Right ventricle myocardium inferior (tissue), 1 donor: ENCODE results near the gene MIS18BP1. TPM values are rescaled to one million over a fixed set of nuclear protein-coding genes. Genes with fewer than 3 reads are reported as not detected.
"Not testable (repeated sequence)": the region's sequence is repeated elsewhere in the genome, so short reads cannot be mapped to it uniquely, and the experiment has no call there.

Experiments used
- ATAC-seq: fragments of 200-7000 bp; cut with Tn5 transposase; one replicate; pipeline ENCODE4 v1.9.1; 2020; ENCODE audit warnings: mild to moderate bottlenecking, moderate library complexity
- DNase-seq: peaks from one replicate; pipeline ENCODE4 v3.0.0; 2021; ENCODE audit errors: missing footprints
- intact Hi-C: fragments of 100-400 bp; cut with DNase I; formaldehyde crosslinking; loops from one replicate; pipeline ENCODE4 v1.11.0; 2022
- total RNA-seq: library from RNA; stranded (reverse); fragmentation: NEBNext Ultra II Directional; extraction: Animal tissue kit (Norgen Biotek cat#: 25700); gene quantifications from one replicate; pipeline ENCODE4 v1.2.1, GENCODE V29; 2021
- donor health status: DM: no; HTN: yes; CAD: no; lungs with severe emphysema.

Gene MIS18BP1
- total RNA-seq, 1 donor from 2014 or later: 7.6 TPM

GRCh38 chr14:45249856-45250575, 3.0 kb downstream of the MIS18BP1 start:
- ATAC-seq: no peak
- no peak for DNase-seq
- intact Hi-C loops: loop anchor here (5.0 kb wide), 2 partner anchors 338 to 353 kb away; a partner anchor contains a TSS

DNA sequence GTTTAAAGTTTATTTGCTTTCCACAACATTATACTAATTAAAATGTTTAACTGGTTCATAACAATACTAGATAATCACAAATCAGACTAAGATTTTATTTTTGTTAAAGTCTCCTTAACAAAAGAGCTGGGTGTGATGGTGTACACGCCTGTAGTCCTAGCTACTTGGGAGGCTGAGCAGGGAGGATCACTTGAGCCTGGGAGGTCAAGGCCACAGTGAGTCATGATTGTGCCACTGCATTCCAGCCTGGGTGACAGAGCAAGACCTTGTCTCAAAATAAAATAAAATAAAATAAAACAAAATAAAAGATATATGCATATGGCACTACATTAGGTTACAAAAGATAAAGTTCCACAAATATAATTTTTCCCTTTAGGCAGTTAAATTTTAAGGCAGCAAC, 5.6 kb downstream of the MIS18BP1 start:
- intact Hi-C loops: no loop called here

DNA sequence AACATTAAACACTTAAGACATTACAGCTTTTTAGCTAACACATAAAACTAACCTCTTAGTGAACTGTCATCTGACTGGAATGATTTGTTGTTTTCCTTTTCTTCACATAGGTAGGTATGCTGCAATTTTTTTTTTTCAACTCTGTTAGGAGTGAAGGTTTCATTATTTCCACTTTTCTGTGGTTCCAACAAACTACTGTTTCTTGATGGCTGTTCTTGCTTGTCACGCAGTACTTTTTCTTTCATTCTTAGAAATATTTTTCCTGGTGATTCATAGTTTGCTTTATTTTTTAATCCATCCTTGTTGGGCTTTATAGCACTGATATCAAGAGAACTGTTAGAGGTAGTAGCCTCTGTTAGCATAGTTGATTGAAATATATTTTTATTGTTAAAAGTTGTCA, 6.3 kb downstream of the MIS18BP1 start:
- intact Hi-C loops: no loop called here
- DNase-seq: no peak
- ATAC-seq: no peak

More for the DNA sequence above, 5.6 kb downstream of the MIS18BP1 start:
- DNase-seq: no peak
- ATAC-seq: no peak

- ATAC-seq: no peak
- no peak for DNase-seq
- intact Hi-C loops: no loop called here
Observed at GRCh38 chr14:45246151-45246550, 6.9 kb downstream of the MIS18BP1 start.

- DNase-seq (no peak), ATAC-seq (no peak)
- intact Hi-C loops: no loop called here
Observed at GRCh38 chr14:45242706-45243105, 10.3 kb downstream of the MIS18BP1 start.

DNA sequence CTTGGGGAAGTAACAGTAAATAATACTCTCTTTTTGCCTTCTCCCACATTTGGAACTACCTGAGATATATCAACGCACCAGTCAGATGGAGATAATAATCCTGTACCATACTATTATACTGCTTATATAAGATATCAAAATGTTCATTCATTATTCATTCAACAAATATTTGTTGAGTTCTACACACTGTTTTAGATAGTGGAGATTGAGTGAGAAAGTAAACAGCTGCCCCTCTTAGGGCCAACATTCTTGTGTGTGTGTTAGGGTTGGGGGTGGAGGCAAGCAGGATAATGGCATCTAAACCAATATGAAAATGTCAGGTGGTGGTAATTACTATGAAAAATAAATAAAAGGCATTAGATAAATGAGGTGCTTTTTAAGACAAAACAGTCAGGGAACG, 14.0 kb downstream of the MIS18BP1 start:
- intact Hi-C loops: no loop called here
- no peak for ATAC-seq

GRCh38 chr14:45227566-45227965, 25.4 kb downstream of the MIS18BP1 start:
- intact Hi-C loops: no loop called here
- ATAC-seq (no peak), DNase-seq (no peak)

More for the DNA sequence above, 14.0 kb downstream of the MIS18BP1 start:
- DNase-seq: no peak

DNA sequence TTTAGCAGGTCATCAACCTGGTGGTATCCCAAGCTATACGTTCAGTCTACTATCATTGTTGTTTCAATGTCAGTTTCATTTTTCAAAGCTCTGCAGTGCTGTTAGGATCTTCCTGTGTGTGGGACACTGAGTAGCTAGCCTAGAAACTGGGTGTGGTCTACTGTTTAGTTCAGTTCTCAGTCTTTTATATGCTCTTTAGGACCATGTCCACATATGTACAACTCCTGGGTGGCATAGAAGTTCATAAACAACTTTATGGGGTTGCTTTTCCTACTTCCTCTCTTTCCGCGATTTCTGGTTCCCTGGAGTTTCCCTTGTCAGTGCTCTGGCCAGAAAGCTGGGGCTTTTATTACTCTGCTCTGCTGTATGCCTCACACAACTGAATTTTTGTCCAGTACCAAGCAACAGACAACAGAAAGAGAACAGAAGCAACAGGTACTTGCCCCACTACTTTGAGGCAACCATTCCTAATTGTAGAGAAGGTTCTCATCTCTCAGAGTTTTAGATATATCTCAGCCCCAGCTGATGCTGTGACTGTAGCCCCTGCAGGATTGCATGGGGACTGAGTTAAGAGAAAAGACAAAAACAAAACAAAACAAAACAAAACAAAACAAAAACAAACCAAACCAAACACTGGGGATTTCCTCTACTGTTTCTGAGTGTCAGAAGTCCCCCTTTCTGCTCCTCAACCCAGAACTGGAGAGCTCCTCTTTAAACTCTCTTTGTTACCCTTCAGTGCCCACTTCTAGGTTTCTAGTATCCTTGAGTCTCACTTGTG, 30.3 kb downstream of the MIS18BP1 start:
- no peak for DNase-seq
- ATAC-seq: no peak
- intact Hi-C loops: no loop called here

- intact Hi-C loops, ATAC-seq: not testable (repeated sequence)
Observed at GRCh38 chr14:45214341-45214740, 38.7 kb downstream of the MIS18BP1 start.

DNA sequence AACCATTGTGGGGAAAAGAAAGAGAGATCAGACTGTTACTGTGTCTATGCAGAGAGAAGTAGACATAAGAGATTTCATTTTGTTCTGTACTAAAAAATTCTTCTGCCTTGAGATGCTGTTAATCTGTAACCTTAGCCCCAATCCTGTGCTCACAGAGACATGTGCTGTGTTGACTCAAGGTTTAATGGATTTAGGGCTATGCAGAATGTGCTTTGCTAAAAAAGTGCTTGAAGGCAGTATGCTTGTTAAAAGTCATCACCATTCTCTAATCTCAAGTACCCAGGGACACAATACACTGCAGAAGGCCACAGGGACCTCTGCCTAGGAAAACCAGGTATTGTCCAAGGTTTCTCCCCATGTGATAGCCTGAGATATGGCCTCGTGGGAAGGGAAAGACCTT, 39.3 kb downstream of the MIS18BP1 start:
- ATAC-seq, intact Hi-C loops, DNase-seq: not testable (repeated sequence)

More at GRCh38 chr14:45214341-45214740, 38.7 kb downstream of the MIS18BP1 start:
- not testable (repeated sequence) for DNase-seq

GRCh38 chr14:45212231-45212630, 40.8 kb downstream of the MIS18BP1 start:
- ATAC-seq (no peak), DNase-seq (no peak)
- intact Hi-C loops: no loop called here

GRCh38 chr14:45211295-45211694, 41.7 kb downstream of the MIS18BP1 start:
- ATAC-seq (no peak), DNase-seq (no peak)
- intact Hi-C loops: no loop called here

- intact Hi-C loops: no loop called here
- ATAC-seq (no peak), DNase-seq (no peak)
Observed at GRCh38 chr14:45210159-45210558, 42.8 kb downstream of the MIS18BP1 start.

DNA sequence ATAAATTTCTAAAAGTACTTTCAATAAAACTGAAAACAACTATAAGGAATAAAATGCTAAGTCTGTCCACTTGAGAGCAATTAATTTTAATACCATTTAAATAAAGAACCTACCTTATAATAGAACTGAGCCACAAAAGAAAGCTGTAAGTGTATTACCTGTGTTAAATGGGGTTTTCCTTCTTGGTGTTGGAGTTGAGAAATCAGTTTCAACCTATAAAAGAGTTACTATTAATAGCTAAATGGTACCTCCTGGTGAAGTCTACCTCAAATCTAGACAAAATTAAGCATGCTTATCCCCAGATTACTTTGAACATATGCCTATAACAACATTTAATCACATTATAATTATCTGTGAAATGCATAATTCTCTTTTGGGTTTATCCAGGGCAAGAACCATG, 48.8 kb downstream of the MIS18BP1 start:
- ATAC-seq (no peak), DNase-seq (no peak)
- intact Hi-C loops: no loop called here

DNA sequence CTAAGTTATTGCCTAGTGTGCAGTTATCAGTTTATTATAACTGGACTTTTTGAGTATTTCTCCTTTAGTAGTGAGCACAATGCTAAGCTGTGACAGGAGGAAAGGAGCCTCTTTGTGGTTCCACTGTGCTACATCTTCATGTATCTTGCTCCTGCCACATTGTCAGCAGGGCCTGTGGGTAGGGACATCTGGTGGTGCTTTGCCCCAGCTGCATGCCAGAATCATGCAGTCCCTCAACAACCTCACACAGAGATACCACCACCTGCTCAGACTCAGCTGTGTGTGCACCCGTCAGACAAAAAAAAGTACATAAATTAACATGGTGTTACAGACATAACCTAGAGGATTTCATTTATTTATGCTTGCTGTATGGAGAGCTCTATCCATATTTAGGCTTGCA, 51.1 kb downstream of the MIS18BP1 start:
- DNase-seq (no peak), ATAC-seq (no peak)
- intact Hi-C loops: no loop called here

DNA sequence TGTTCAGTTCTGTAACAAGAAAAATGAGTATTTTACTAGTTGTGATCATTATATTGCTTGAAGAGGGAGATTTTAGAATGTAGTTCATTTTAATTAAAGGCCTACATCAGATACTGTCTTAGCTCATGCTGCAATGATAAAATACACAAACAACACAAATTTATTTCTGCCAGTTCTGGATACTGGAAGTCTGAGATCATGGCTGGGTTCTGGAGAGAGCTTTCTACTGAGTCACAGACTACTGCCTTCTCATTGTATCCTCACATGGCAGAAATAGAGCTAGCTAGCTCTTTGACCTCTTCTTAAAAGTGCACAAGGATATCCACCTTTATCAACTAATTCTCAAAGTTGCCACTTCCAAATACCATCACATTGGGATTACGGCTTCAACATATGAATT, 53.8 kb downstream of the MIS18BP1 start:
- intact Hi-C loops: no loop called here
- no peak for DNase-seq
- no peak for ATAC-seq

- intact Hi-C loops: no loop called here
- DNase-seq (no peak), ATAC-seq (no peak)
Observed at GRCh38 chr14:45198551-45198950, 54.5 kb downstream of the MIS18BP1 start.

GRCh38 chr14:45194964-45195363, 58.0 kb downstream of the MIS18BP1 start:
- intact Hi-C loops: no loop called here
- ATAC-seq (no peak), DNase-seq (no peak)

GRCh38 chr14:45185100-45185814, 67.7 kb downstream of the MIS18BP1 start:
- intact Hi-C loops: no loop called here
- no peak for ATAC-seq

GRCh38 chr14:45181806-45182205, 71.2 kb downstream of the MIS18BP1 start:
- intact Hi-C loops: no loop called here

More at GRCh38 chr14:45185100-45185814, 67.7 kb downstream of the MIS18BP1 start:
- no peak for DNase-seq

More at GRCh38 chr14:45181806-45182205, 71.2 kb downstream of the MIS18BP1 start:
- ATAC-seq (no peak), DNase-seq (no peak)
